Fibroblast of villous mesenchyme (primary cell): ENCODE results near the gene COG8. TPM values are rescaled to one million over a fixed set of nuclear protein-coding genes. Genes with fewer than 3 reads are reported as not detected.

Experiments used
- DNase-seq: peaks from one replicate; pipeline ENCODE4 v3.0.0-alpha.2; 2010; ENCODE audit warnings: low read depth
- H3K4me3 ChIP-seq: 2 replicates; pipeline ENCODE4 v1.5.1; 2011; ENCODE audit warnings: low read depth, mild to moderate bottlenecking, low read length
- total RNA-seq: library from RNA; depleted of rRNA; stranded (reverse); fragments of >200 nt; gene quantifications from 2 replicates; pipeline ENCODE4 v1.2.3, GENCODE V29; 2012
- TF ChIP-seq, protein P1 (sequence below): IDR thresholded peaks from 2 replicates; pipeline ENCODE4 v1.5.1; 2012; ENCODE audit warnings: low read depth, mild to moderate bottlenecking, low read length; ENCODE audit not compliant: insufficient read depth

Gene COG8
- total RNA-seq, 1 donor = 36.3 TPM

GRCh38 chr16:69314534-69314933 lies 24.8 kb downstream of the COG8 start:
- no peak for DNase-seq
- TF ChIP-seq, protein P1, sequence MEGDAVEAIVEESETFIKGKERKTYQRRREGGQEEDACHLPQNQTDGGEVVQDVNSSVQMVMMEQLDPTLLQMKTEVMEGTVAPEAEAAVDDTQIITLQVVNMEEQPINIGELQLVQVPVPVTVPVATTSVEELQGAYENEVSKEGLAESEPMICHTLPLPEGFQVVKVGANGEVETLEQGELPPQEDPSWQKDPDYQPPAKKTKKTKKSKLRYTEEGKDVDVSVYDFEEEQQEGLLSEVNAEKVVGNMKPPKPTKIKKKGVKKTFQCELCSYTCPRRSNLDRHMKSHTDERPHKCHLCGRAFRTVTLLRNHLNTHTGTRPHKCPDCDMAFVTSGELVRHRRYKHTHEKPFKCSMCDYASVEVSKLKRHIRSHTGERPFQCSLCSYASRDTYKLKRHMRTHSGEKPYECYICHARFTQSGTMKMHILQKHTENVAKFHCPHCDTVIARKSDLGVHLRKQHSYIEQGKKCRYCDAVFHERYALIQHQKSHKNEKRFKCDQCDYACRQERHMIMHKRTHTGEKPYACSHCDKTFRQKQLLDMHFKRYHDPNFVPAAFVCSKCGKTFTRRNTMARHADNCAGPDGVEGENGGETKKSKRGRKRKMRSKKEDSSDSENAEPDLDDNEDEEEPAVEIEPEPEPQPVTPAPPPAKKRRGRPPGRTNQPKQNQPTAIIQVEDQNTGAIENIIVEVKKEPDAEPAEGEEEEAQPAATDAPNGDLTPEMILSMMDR = no peak
- no peak overlapping the region for H3K4me3 ChIP-seq

DNA sequence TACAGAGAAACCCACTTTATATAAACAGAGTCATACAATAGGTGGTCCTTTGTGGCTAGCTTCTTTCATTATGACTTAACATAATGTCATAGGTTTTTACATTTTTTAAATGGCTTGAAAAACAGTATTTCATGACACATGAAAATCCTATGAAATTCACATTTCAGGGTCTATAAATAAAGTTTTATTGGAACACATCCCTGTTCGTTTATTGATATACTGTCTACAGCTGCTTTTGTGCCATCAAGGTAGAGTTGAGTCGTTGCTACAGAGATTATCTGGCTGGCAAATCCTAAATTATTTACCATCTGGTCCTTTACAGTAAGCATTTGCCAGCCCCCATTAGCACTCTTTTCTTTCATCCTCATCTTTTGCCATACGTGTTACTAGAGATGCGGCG lies 25.9 kb downstream of the COG8 start:
- TF ChIP-seq, protein P1 = no peak
- no peak overlapping the region for H3K4me3 ChIP-seq
- no peak for DNase-seq

DNA sequence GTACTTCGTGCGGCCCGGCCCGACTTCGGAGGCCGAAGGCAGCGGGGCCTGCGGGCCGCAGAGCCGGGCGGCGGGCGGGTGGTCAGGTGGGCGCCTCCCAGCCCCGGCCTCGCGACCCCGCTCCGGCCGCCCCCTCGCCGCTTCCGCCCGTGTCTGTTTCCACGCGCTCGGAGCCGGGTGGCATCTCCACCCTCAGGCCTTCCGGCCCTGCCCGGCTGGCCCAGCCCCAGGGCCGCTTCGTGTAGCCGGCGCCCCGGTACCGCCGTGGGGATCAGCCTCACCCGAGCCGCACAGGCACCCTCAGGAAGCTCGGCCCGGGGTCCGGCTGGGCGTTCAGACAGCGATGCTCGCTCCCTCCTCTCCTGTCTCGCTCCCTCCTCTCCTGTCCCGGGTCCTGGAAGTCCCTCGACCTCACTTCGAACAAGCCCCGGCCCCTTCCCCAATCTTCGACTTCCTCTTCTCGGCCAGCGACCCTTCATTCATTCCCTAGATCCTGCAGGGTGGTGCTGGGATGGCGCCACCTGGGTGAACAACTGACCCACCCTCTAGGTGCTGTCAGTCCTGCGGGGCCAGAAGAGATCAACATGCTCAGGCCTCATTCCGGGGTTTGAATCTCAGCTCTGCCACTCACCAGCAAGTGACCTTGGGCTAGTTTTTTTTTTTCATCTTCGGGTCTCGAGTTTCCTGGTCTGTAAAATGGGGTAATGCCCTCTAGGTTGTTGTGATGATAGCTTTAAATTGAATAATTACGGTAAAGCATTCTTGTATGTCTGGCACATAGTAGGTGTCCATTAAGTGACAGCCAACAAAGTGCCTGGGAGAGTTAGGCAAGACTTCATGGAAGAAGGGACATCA lies 27.6 kb downstream of the COG8 start:
- TF ChIP-seq, protein P1 = peak; percentile 2
- peak; percentile 24 for DNase-seq

DNA sequence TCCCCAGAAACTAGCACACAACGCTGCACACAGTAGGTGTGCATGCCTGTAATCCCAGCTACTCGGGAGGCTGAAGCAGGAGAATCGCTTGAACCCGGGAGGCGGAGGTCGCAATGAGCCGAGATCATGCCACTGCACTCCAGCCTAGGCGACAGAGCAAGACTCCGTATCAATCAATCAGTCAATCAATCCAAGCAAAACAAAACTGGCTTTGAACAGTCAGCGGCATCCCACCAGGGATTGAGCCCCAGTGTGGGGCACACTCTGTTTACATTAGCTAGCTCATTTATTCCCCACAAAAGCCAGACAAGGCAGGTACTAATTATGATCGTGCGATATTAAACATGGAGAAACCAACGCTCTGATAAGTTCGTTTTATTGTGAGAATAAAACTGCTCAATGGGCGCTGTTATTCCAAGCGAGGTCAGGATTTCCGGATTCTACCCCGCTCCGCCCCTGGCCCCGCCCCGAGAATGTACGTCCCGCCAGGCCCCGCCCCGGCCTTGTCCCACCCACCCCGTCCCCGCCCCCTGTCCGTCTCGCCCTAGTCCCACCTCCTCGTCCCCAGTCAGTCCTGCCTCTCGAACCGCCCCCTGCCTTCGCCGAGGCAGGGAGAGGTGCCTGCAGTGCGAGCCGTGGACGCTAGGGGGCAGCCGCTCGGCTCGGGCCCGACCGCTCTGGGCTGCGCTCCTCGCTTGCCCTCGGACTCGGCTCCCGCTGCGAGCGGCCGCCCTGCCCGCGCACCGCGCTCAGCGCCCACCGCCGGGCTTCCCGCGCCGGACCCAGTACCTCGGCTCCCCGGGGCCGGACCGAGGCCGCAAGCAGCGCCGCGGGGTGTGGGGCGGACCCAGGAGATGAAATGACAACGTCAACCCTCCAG lies 28.5 kb downstream of the COG8 start, which contains the start of gene VPS4A:
Gene VPS4A, plus strand, starts transcription at position 698 of the 880 bp plus-strand sequence. Its CDS starts 162 bp downstream, at position 860.
- peak within 1 kb of the TSS; percentile 85 for H3K4me3 ChIP-seq
- TF ChIP-seq, protein P1 = peak; percentile 74
- DNase-seq = peak; percentile 97

More for the DNA sequence above, 27.6 kb downstream of the COG8 start:
- H3K4me3 ChIP-seq = peak overlapping the region; percentile 85

- DNase-seq = no peak
- H3K4me3 ChIP-seq = no peak overlapping the region
- TF ChIP-seq, protein P1 = no peak
Observed at GRCh38 chr16:69309316-69309715, 30.0 kb downstream of the COG8 start.

- no peak for DNase-seq
- H3K4me3 ChIP-seq = no peak overlapping the region
- TF ChIP-seq, protein P1 = no peak
Observed at GRCh38 chr16:69307856-69308255, 31.5 kb downstream of the COG8 start.
